Activated B cell treated with CpG ODN at 0.5 μM for 24 hours (primary cell): ENCODE results near the gene RABGEF1. TPM values are rescaled to one million over a fixed set of nuclear protein-coding genes. Genes with fewer than 3 reads are reported as not detected.
"Not testable (repeated sequence)": the region's sequence is repeated elsewhere in the genome, so short reads cannot be mapped to it uniquely, and the experiment has no call there.

Experiments used
- ATAC-seq: fragments of 200-7000 bp; cut with Tn5 transposase; one replicate; pipeline ENCODE4 v1.10.0; 2021; ENCODE audit warnings: low read depth, mild to moderate bottlenecking, moderate library complexity
- CTCF ChIA-PET: fragments of 350-600 bp; sonication (Branson Sonifier 250); formaldehyde crosslinking; loops from one replicate; lab custom pipeline; 2021; ENCODE audit warnings: antibody characterized with exemption; lab: Charles Lee
- POLR2A ChIA-PET: fragments of 350-600 bp; sonication (Branson Sonifier 250); formaldehyde crosslinking; loops from one replicate; lab custom pipeline; 2021; ENCODE audit warnings: antibody characterized with exemption; lab: Charles Lee
- DNase-seq: peaks from one replicate; pipeline ENCODE4 v3.0.0; 2022
- H3K27ac Mint-ChIP-seq: one replicate; pipeline ENCODE4 v1.8.0; 2020; ENCODE audit warnings: mixed read lengths
- H3K27me3 Mint-ChIP-seq: one replicate; pipeline ENCODE4 v1.8.0; 2021; ENCODE audit warnings: mixed read lengths
- H3K36me3 Mint-ChIP-seq: one replicate; pipeline ENCODE4 v1.8.0; 2021; ENCODE audit warnings: low read depth, mixed read lengths
- H3K4me1 Mint-ChIP-seq: one replicate; pipeline ENCODE4 v1.8.0; 2021; ENCODE audit warnings: mixed read lengths
- H3K4me3 Mint-ChIP-seq: one replicate; pipeline ENCODE4 v1.8.0; 2020; ENCODE audit warnings: mild to moderate bottlenecking, mixed read lengths
- H3K9me3 Mint-ChIP-seq: one replicate; pipeline ENCODE4 v1.8.0; 2020; ENCODE audit warnings: mixed read lengths
- intact Hi-C: fragments of 100-400 bp; cut with micrococcal nuclease; formaldehyde crosslinking; loops from one replicate; pipeline ENCODE4 v1.15.1; 2024
- total RNA-seq: library from RNA; stranded (reverse); gene quantifications from 2 replicates; pipeline ENCODE4 v1.2.3, GENCODE V29; 2022
- TF ChIP-seq, protein P1 (sequence below): fragments of 200-600 bp; IDR thresholded peaks from one replicate; pipeline ENCODE4 v1.8.0; 2022; ENCODE audit warnings: antibody characterized with exemption, mild to moderate bottlenecking

RABGEF1 gene
- total RNA-seq, 1 donor from 2014 or later = 19.7 TPM

DNA sequence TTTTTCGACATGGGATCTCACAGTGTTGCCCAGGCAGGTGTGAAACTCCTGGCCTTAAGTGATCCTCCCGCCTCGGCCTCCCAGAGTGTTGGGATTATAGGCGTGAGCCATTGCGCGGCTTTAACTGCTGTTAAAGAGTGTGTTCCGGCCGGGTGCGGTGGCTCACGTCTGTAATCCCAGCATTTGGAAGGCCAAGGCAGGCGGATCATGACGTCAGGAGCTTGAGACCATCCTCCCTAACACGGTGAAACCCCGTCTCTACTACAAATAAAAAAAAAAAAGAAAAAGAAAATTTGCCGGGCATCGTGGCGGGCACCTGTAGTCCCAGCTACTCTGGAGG lies 1.1 kb downstream of the RABGEF1 start:
- no peak for DNase-seq
- intact Hi-C loops = loop anchor here (1.0 kb wide), 1 partner anchor 248 kb away; no protein-coding TSS in a partner anchor
- ChIA-PET POLR2A (interaction anchor here (0.5 to 2.9 kb wide), 3 partner anchors 55 to 180 kb away, joined by 3 to 16 read pairs (median 8); partner anchors contain the start of gene TMEM248), CTCF (no interaction called here)
- Mint-ChIP-seq H3K9me3 (no peaks in the 10 kb centered on the region), H3K4me3 (peak overlapping the region; percentile 93), H3K27me3 (no peaks in the 10 kb centered on the region), H3K36me3 (peaks cover 12% of the 10 kb centered on the region), H3K27ac (peak overlapping the region; percentile 12), H3K4me1 (peaks cover 74% of the 10 kb centered on the region)
- ATAC-seq = no peak
- TF ChIP-seq, protein P1, sequence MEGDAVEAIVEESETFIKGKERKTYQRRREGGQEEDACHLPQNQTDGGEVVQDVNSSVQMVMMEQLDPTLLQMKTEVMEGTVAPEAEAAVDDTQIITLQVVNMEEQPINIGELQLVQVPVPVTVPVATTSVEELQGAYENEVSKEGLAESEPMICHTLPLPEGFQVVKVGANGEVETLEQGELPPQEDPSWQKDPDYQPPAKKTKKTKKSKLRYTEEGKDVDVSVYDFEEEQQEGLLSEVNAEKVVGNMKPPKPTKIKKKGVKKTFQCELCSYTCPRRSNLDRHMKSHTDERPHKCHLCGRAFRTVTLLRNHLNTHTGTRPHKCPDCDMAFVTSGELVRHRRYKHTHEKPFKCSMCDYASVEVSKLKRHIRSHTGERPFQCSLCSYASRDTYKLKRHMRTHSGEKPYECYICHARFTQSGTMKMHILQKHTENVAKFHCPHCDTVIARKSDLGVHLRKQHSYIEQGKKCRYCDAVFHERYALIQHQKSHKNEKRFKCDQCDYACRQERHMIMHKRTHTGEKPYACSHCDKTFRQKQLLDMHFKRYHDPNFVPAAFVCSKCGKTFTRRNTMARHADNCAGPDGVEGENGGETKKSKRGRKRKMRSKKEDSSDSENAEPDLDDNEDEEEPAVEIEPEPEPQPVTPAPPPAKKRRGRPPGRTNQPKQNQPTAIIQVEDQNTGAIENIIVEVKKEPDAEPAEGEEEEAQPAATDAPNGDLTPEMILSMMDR = no peak

DNA sequence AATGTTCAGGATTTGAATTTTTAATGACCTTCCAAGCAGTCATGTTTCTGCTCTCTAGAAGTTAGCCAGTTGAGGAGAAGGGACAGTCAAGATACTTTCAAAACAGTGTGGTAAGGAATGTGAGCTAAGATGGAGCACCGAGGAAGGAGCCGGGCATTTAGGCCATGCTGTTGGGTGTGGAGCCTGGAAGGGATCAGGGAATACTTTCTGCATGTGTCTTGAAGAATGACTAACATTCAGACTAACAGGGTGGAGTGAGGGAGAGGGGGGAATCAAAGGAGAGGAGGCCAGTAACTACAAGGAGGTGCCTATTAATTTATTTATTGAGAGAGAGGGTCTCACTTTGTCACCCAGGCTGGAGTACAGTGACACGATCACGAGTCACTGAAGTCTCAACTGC lies 1.8 kb downstream of the RABGEF1 start:
- Mint-ChIP-seq H3K4me3 (peak overlapping the region; percentile 63), H3K27ac (peak overlapping the region; percentile 59), H3K36me3 (peaks cover 12% of the 10 kb centered on the region), H3K4me1 (peaks cover 75% of the 10 kb centered on the region)
- H3K9me3 Mint-ChIP-seq, ATAC-seq, H3K27me3 Mint-ChIP-seq, DNase-seq, intact Hi-C loops: not testable (repeated sequence)
- ChIA-PET CTCF (interaction anchor here (0.7 kb wide), 1 partner anchor 72 kb away, joined by 3 read pairs; no protein-coding TSS in a partner anchor), POLR2A (interaction anchor here (0.6 to 1.2 kb wide), 2 partner anchors 37 to 102 kb away, joined by 3 to 4 read pairs; no protein-coding TSS in a partner anchor)

DNA sequence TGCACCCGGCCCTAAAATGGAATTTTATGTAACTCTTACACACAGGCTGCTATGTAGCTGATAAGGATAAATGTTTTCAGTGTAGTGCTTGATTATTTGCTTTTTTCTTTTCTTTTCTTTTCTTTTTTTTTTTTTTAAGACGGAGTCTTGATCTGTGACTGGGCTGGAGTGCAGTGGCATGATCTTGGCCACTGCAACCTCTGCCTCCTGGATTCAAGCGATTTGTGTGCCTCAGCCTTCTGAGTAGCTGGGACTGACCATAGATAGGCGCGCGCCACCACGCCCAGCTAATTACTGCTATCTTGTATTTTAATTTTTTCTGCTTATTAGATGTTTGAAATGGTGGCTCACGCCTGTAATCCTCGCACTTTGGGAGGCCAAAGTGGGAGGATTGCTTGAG lies 3.4 kb downstream of the RABGEF1 start:
- H3K4me3 Mint-ChIP-seq = no peak overlapping the region
- ATAC-seq (no peak), DNase-seq (no peak)
- H3K36me3 Mint-ChIP-seq = peaks cover 17% of the 10 kb centered on the region
- H3K9me3 Mint-ChIP-seq = no peaks in the 10 kb centered on the region
- H3K27ac Mint-ChIP-seq = no peak overlapping the region
- intact Hi-C loops = no loop called here
- H3K27me3 Mint-ChIP-seq = no peaks in the 10 kb centered on the region
- ChIA-PET CTCF (no interaction called here), POLR2A (interaction anchor here (0.6 to 1.1 kb wide), 2 partner anchors 17 to 125 kb away, joined by 3 to 6 read pairs; no protein-coding TSS in a partner anchor)
- peaks cover 75% of the 10 kb centered on the region for H3K4me1 Mint-ChIP-seq
- TF ChIP-seq, protein P1 = no peak

DNA sequence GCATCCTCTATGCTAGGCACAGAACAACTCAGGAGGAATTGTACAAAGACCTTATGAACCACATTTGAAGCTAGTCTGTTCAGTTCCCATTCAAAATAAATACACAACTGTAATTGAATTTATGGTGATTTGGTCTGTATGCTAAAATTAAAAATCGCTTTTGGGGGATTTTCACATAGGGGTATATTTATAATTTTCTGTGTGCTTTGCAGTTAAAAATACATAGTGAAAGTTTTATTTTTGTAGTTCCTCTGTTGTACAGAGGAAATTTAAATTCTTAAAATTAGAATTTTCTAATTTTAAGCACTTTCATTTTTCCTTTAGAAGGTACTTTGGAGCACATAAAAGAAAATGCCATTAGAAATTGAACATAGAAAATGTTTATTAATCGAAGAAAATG lies 6.9 kb downstream of the RABGEF1 start:
- POLR2A ChIA-PET = no interaction called here
- H3K4me3 Mint-ChIP-seq = peak overlapping the region; percentile 51
- H3K4me1 Mint-ChIP-seq = peaks cover 82% of the 10 kb centered on the region
- CTCF ChIA-PET = no interaction called here
- DNase-seq = no peak
- peaks cover 13% of the 10 kb centered on the region for H3K36me3 Mint-ChIP-seq
- no peak for ATAC-seq
- intact Hi-C loops = no loop called here
- H3K9me3 Mint-ChIP-seq = no peaks in the 10 kb centered on the region
- peak overlapping the region; percentile 30 for H3K27ac Mint-ChIP-seq
- TF ChIP-seq, protein P1 = no peak
- H3K27me3 Mint-ChIP-seq = no peaks in the 10 kb centered on the region

DNA sequence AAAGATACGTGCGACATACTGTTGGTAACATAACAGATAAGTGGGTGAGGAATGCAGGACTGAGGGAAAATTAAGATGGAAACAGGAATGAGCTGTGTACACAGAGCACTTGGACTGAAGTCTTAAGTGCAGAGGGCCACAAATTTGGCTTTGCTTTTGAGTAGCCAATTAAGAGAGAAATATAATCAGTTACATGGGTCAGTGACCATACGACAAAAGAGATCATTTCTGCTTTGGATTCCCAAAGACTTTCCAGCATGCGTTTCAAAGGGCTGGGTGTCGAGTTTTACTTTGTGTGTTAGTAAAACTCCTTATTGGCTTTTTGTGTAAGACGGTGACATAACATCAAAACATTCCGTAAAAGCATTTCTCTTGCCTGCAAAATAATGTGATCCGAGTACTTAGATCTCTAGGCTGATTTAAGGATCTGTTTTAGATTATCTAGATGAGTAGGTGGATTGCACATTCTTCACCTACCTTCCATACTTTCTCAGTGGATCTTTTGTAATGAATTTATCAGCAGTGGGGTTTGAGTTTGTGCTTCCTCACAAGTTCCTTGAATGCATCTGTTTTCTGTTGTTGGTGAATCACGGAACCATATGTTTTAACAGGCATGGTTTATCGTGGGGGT lies 7.5 kb downstream of the RABGEF1 start:
- ChIA-PET CTCF (interaction anchor here (0.7 kb wide), 1 partner anchor 27 kb away, joined by 3 read pairs; no protein-coding TSS in a partner anchor), POLR2A (no interaction called here)
- H3K4me3 Mint-ChIP-seq = peak overlapping the region; percentile 51
- DNase-seq (no peak), ATAC-seq (no peak)
- H3K27ac Mint-ChIP-seq = peak overlapping the region; percentile 59
- no peaks in the 10 kb centered on the region for H3K27me3 Mint-ChIP-seq
- intact Hi-C loops = no loop called here
- TF ChIP-seq, protein P1 = no peak
- no peaks in the 10 kb centered on the region for H3K9me3 Mint-ChIP-seq
- H3K36me3 Mint-ChIP-seq = peaks cover 14% of the 10 kb centered on the region
- peaks cover 84% of the 10 kb centered on the region for H3K4me1 Mint-ChIP-seq
